Small intestine (tissue), 7 donors: ENCODE data around the gene C4orf54. TPM values are rescaled to one million over a fixed set of nuclear protein-coding genes. Genes with fewer than 3 reads are reported as not detected.

Experiments used
- DNase-seq, 2 donors: peaks; one replicate each; pipeline versions ENCODE4 v3.0.0 to v3.0.0-alpha.2; 2013
- FAIRE-seq: peaks from 2 replicates; lab custom pipeline; 2012; peaks lifted over from hg19 to GRCh38; lab: Jason Lieb, UNC
- H3K27ac ChIP-seq, 3 donors: one replicate each; pipeline ENCODE4 v1.5.1; 2013; ENCODE audit warnings: low read length in 2 of 3, mild to moderate bottlenecking in 2 of 3, control low read depth in 1 of 3, inconsistent platforms in 1 of 3, low read depth in 1 of 3, moderate library complexity in 1 of 3
- H3K27me3 ChIP-seq, 3 donors: one replicate each; pipeline ENCODE4 v1.6.1; 2013; ENCODE audit warnings: low read length in 3 of 3, inconsistent platforms in 1 of 3; ENCODE audit not compliant: control insufficient read depth in 3 of 3, insufficient read depth in 3 of 3
- H3K36me3 ChIP-seq, 3 donors: one replicate each; pipeline ENCODE4 v1.6.1; 2013; ENCODE audit warnings: low read length in 3 of 3, inconsistent platforms in 1 of 3, low read depth in 1 of 3, mild to moderate bottlenecking in 1 of 3, moderate library complexity in 1 of 3; ENCODE audit not compliant: control insufficient read depth in 3 of 3, insufficient read depth in 2 of 3
- H3K4me1 ChIP-seq, 3 donors: one replicate each; pipeline ENCODE4 v1.6.1; 2013; ENCODE audit warnings: low read length in 2 of 3, inconsistent platforms in 1 of 3, low read depth in 1 of 3, mild to moderate bottlenecking in 1 of 3, moderate library complexity in 1 of 3; ENCODE audit not compliant: control insufficient read depth in 3 of 3, insufficient read depth in 2 of 3
- H3K4me3 ChIP-seq, 3 donors: one replicate each; pipeline ENCODE4 v1.5.1; 2013; ENCODE audit warnings: low read length in 3 of 3, control low read depth in 1 of 3, inconsistent platforms in 1 of 3, low read depth in 1 of 3, mild to moderate bottlenecking in 1 of 3, moderate library complexity in 1 of 3
- H3K9me3 ChIP-seq, 2 donors: one replicate each; pipeline ENCODE4 v1.6.1; 2013; ENCODE audit warnings: low read depth in 1 of 2, low read length in 1 of 2; ENCODE audit not compliant: control insufficient read depth in 2 of 2, insufficient read depth in 1 of 2
- WGBS, 3 donors: extraction: QIAGEN DNeasy Blood & Tissue Kit; methylation state at CpG; one replicate each; pipeline ENCODE4 v1.1.7; 2013; 5-methylcytosine and 5-hydroxymethylcytosine counted together
- polyA plus RNA-seq, 4 donors: library from polyadenylated mRNA; stranded (reverse) in 3 of 4; unstranded in 1 of 4; fragments of 200-250 nt in 3 of 4; fragments of 120-200 nt in 1 of 4; gene quantifications; one replicate each; pipeline versions ENCODE4 v1.2.1 to v1.2.3, GENCODE V29; 2013
- donor health status: healthy with polysubstance abuse.
- donor health status: control.
- donor health status: control.
- donor health status: Bipolar disorder and iron deficiency.
- donor health status: healthy.

C4orf54 gene
- polyA plus RNA-seq, 4 donors, result under 0.01 to 0.35 (median 0.27) TPM; not detected in 1

DNA sequence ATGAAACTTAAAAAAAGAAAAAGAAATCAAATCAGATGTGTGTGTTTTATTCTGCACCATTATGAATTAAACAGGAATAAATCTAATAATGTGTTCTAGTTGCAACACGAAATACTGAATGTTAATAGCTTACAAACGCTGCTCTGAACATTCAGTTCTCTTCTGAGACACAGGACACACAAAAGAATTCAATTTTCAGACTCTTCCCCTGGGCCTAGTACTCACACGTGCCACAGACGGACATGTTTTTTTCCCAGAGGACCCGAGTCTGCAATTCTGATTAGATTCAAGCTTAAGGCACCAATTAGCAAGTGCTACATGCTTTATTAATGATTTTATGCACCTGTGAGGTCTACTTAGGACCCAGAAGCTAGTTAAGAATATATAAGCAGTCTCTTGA is 20.5 kb downstream of the C4orf54 start:
- no peak for DNase-seq
- no peaks in the 10 kb centered on the region for H3K4me1 ChIP-seq
- no peak for FAIRE-seq
- H3K27me3 ChIP-seq, result no peaks in the 10 kb centered on the region
- H3K27ac ChIP-seq, result no peak overlapping the region
- no peaks in the 10 kb centered on the region for H3K36me3 ChIP-seq
- WGBS, 3 donors, result 65 to 78% (median 72%) methylated on average over 5 of the region's 5 CpGs
- H3K9me3 ChIP-seq, result no peaks in the 10 kb centered on the region
- no peak overlapping the region for H3K4me3 ChIP-seq

DNA sequence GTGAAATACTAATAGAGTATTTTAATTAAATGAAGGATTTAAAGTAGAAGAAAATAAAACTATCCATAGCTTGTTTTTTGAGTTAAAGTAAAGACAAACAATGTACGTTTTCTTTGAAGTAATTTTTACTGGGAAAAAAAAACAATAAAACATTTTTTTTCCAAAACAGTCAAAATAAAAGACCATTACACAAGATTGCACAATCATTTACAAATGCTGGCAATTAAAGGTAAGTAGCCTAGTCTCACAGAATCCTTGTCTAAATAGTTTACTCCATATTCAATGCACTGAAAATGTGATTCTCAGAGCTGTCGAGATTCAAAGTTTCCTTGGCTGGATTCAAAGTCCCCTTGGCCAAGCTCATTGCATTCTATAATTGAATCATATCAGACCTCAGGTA is 21.2 kb downstream of the C4orf54 start:
- Histone ChIP-seq H3K9me3 (no peaks in the 10 kb centered on the region), H3K27me3 (no peaks in the 10 kb centered on the region), H3K36me3 (no peaks in the 10 kb centered on the region), H3K4me1 (no peaks in the 10 kb centered on the region), H3K27ac (no peak overlapping the region), H3K4me3 (no peak overlapping the region)
- no peak for DNase-seq
- 76 to 82% (median 76%) methylated on average over 2 of the region's 2 CpGs for WGBS, 3 donors
- no peak for FAIRE-seq

DNA sequence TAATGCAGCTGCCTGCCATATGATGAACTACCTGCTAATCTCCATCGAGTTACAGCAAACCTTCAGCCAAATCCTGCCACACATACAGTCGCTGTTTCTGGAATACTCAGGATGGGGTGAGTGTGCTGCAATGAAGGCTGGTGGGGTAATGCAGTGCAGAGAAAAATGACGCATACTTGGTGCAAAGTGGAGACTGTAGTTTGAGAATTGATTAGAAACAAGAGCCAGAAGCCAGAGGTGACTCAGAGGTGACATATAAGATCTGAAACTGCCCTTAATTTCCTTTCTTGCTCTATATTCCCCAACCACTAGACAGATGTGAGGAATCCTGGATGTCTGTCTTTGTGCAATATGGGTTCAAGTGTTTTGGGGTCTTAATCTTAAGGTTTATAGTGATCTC is 22.0 kb downstream of the C4orf54 start:
- H3K9me3 ChIP-seq, result no peaks in the 10 kb centered on the region
- H3K36me3 ChIP-seq, result no peaks in the 10 kb centered on the region
- WGBS, 3 donors, result 78 to 93% (median 86%) methylated on average over 3 of the region's 3 CpGs
- no peak overlapping the region for H3K27ac ChIP-seq
- no peaks in the 10 kb centered on the region for H3K27me3 ChIP-seq
- no peaks in the 10 kb centered on the region for H3K4me1 ChIP-seq
- no peak overlapping the region for H3K4me3 ChIP-seq
- no peak for FAIRE-seq
- no peak for DNase-seq

DNA sequence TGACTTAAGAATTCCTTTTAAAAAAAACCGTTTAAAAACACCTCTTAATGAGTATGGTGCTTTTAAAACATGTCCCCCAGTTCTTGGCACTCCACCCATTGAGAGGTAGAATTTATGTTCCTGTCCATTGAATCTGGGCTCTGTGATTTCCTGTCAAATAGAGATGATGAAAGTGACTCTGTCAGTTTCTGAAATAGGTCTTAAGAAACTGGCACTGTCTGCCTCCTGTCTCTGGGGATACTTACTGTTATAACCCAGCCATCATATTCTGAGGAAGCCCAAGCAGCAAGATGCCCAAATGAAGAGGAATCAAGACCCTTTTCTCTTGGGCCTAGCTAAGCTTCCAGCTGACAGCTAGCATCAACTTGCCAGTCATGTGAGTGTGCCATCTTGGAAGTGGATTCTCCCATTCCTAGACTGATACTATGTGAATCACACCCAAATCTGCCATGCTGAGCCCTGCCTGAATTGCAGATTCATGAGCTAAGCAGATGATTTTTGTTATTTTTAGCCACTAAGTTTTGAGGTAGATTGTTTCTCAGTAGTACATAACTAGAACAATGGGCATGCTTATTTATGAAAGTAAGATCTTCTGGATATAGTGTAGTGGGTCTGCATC is 22.8 kb downstream of the C4orf54 start:
- Histone ChIP-seq H3K4me1 (no peaks in the 10 kb centered on the region), H3K27ac (no peak overlapping the region), H3K36me3 (no peaks in the 10 kb centered on the region), H3K9me3 (no peaks in the 10 kb centered on the region), H3K27me3 (no peaks in the 10 kb centered on the region), H3K4me3 (no peak overlapping the region)
- no peak for DNase-seq
- FAIRE-seq, result no peak
- WGBS, 3 donors, result 60 to 70% (median 61%) methylated on average over 1 of the region's 1 CpG

DNA sequence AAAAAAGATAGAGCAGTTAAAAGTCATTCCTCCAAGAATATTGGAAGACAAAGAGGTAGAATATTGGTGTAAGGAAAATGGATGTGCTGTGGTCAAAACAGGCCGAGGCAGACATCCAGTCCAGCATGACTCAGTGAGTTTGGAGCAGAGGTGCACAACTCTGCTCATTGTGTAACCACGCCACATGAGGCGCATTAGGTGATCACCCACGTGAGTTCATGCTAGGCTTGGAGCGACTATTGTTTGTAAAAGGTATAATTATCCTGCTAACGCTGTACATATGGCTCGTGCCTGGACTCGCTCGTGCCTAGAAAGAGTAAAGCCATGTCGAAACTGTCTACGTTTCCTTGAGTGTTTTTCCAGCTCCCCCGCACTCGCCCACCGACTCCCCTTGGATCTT is 23.9 kb downstream of the C4orf54 start:
- Histone ChIP-seq H3K27me3 (no peaks in the 10 kb centered on the region), H3K36me3 (peaks cover 0 to 2% (median 0%) of the 10 kb centered on the region in 3 donors), H3K9me3 (no peaks in the 10 kb centered on the region), H3K27ac (no peak overlapping the region), H3K4me3 (no peak overlapping the region), H3K4me1 (no peaks in the 10 kb centered on the region)
- FAIRE-seq, result no peak
- WGBS, 3 donors, result 88 to 92% (median 92%) methylated on average over 14 of the region's 14 CpGs
- DNase-seq, result no peak

DNA sequence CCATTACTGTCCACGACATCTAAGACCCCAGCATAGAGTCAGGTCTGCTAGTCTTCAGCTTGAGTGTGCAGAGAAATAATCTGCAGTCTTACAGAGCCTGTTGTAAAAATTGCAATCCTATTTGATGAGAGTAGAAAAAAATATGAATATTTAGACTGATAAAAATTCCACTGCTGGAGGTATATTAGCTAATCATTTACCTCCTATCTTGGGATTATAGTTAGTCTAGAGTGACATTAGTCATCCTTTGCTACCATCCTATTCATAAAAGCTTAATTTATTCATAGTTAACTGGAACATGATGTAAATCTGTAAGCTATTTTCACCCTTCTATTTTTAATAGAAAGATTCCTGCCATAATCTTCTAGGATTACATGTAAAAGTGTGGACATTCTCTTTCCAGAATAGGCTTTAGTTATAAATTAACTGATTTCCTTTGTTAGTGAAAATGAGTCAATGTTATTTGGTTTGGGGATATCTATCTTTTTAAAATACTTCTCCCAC is 26.7 kb downstream of the C4orf54 start:
- Histone ChIP-seq H3K9me3 (no peaks in the 10 kb centered on the region), H3K36me3 (peaks cover 0 to 2% (median 2%) of the 10 kb centered on the region in 3 donors), H3K4me3 (no peak overlapping the region), H3K4me1 (no peaks in the 10 kb centered on the region), H3K27me3 (no peaks in the 10 kb centered on the region), H3K27ac (no peak overlapping the region)
- no peak for FAIRE-seq
- DNase-seq, result peak in 1 of 2 donors; percentile 20
- WGBS, 3 donors, result 14 to 50% (median 28%) methylated on average over 1 of the region's 1 CpG

DNA sequence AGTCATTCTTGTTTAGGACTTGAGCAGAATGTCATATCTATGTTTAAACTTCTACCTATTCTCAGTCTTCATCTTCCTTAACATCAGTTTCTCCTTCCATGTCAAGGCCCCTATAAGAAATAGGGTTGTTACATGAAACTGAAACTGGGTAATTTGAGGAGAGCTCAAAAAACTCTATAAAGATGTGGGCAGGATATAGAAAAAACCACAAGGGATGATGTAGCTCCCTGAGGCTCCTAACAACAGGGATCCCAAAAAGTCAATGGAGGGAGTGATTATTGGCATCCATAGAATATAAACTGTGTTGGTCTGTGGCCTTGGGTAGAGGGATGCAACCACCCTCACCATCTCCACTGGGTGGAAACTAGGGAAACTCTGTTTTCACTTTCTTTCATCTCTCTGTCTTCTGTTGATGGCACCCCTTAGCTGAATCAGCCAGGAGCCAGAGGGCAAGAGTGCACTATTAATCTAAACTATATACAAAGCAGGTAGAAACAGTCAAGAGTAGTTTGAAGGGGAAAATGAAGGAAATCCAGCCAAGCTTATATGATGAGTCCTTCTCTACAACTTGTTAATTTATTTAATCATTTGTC is 27.6 kb downstream of the C4orf54 start:
- no peak for FAIRE-seq
- no peaks in the 10 kb centered on the region for H3K9me3 ChIP-seq

DNA sequence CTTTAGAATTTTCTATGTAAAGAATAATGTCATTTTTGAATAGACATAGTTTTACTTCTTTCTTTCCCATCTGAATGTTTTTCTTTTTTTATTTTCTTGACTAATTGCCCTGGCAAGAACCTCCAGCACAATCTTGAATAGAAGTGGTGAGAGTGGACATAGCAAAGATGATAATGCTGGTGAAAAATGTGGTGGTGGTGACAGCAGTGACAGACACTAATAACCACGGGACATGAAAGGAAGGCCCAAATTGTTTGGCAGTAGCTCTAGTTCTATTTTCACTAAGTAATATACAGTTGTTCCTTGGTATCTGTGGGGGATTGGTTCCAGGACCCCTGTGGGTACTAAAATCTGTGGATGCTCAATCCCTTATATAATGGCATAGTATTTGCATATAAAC is 29.6 kb downstream of the C4orf54 start:
- no peak for FAIRE-seq

More for the DNA sequence above, 27.6 kb downstream of the C4orf54 start:
- no peak for DNase-seq
- H3K4me1 ChIP-seq, result no peaks in the 10 kb centered on the region
- H3K4me3 ChIP-seq, result no peak overlapping the region
- no peak overlapping the region for H3K27ac ChIP-seq
- peaks cover 0 to 2% (median 2%) of the 10 kb centered on the region in 3 donors for H3K36me3 ChIP-seq
- H3K27me3 ChIP-seq, result no peaks in the 10 kb centered on the region

More for the DNA sequence above, 29.6 kb downstream of the C4orf54 start:
- Histone ChIP-seq H3K36me3 (peaks cover 0 to 11% (median 5%) of the 10 kb centered on the region in 3 donors), H3K4me3 (no peak overlapping the region), H3K4me1 (no peaks in the 10 kb centered on the region), H3K27ac (no peak overlapping the region), H3K9me3 (no peaks in the 10 kb centered on the region), H3K27me3 (no peaks in the 10 kb centered on the region)
- 88 to 97% (median 96%) methylated on average over 1 of the region's 1 CpG for WGBS, 3 donors
- DNase-seq, result no peak
